Glomerular visceral epithelial cell (primary cell): ENCODE data around the gene YWHAQ.

Experiments used
- DNase-seq: peaks from one replicate; pipeline ENCODE4 v3.0.0-alpha.2; 2016; ENCODE audit errors: extremely low spot score

The YWHAQ gene

GRCh38 chr2:9630736-9631552, at the start of gene YWHAQ:
Gene YWHAQ, minus strand, starts transcription at chr2:9630997. Its CDS starts 545 bp downstream, at chr2:9630452.
- DNase-seq: peak; percentile 98

- DNase-seq: no peak
Measured at GRCh38 chr2:9680082-9680481, 49.3 kb upstream of the YWHAQ start.

GRCh38 chr2:9679218-9679617, 48.4 kb upstream of the YWHAQ start:
- DNase-seq: no peak

DNA sequence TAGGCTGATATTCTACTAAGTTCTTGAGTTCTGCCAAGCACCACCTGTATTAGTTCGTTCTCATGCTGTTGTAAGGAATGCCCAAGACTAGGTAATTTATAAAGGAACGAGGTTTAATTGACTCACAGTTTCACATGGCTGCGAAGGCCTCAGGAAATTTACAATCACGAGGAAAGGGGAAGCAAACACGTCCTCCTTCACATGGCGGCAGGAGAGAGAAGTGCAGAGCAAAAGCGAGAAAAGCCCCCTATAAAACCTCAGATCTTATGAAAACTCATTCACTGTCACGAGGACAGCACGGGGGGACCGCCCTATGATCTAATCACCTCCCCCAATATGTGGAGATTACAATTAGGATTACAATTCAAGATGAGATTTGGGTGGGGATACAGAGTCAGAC, 47.7 kb upstream of the YWHAQ start:
- no peak for DNase-seq

DNA sequence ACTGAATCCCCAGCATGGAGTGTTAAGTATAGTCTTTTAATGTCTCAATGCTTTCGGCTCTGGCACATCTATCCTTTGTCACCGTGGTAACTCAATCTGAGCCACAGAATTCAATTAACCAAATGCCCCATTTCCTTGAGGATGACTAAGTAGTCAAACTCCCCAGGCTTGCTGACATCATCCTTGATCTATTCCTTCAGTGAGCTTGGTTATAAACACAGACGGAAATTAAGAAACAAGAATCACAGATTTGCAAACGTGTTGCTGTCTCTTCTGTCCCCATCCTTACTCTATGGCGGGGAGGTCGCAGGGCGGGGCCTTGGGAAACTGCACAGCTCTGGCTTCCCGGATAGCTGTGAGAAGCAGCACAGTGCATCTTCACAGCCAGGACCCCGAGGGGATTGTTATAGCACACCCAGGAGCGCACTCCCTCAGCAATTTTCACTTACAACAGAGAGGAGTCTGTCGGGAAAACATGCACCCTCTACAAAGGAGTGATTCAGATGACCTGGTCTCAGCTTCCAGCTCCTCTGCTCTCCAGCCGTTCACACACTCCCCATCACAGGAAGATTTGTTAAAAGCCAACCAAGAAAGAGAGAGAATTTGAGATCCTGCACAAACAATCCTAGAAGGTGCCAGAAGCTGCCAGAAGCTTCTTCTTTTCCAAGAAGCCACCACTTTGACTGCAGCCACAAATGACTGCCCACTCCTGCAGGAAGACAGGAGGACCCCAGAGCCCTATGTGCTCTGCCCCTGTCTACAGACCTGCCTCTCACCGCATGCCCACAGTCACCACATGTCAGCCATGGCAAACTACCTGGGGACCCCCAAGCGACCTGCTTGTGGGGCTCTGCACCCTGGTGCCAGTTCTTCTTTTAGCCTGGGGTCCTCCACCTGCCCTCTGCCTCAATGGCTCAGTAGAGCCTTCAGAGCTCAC, 44.9 kb upstream of the YWHAQ start:
- peak; percentile 89 for DNase-seq

DNA sequence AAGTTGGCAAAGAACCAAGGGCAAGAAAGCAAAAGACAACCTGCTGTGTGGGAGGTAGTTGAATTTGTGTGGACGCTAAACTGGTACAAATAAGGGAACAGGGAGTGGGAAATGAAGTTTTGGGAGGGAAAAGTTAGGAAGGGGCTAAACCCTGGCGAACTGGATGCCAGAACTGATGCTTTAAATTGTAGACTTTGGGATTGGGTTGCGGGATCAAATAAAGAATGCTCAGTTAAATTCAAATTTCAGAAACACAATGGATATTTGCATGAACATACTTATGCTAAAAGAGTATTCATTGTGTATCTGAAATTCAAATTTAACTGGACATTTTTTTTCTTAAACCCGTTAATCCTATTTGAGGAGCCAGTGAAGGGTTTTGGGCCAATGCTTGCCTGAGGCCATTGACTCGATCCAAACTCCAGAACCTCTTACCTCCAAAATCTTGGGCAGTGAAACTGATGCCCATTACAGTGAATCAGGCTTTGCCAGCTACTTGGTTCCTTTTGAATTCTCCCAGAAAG, 44.2 kb upstream of the YWHAQ start:
- no peak for DNase-seq

GRCh38 chr2:9673914-9674481, 43.2 kb upstream of the YWHAQ start:
- peak; percentile 14 for DNase-seq

DNA sequence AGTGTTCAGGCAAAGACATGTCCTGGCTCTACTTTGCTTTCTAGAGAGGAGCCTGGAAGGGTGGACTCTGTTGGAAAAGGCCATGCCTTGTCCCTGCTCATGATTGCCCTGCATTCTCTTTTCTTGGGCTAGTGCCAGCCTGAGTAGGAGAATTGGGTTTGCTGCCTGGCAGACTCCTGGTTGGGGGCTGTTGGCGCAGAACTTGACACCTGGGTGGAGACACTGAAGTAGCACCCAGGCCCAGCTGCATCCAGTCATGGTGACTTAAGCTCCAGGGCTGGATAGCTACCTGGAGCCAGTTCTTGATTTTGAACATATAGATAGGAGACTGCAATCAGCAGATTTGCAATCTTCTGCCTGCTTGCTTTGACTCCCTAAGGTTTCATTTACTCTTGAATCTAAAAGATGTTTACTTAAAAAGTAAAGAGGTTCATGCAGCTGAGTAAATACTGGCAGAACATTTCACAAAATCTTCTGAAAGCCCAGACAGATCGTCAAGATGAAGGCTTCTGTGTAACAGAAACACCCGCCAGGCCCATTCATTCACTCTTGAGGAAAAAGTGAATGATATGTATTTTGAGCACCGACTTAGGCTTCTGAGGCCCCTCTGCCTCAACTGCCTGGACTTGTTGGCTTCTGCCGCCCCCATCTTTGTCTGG, 38.0 kb upstream of the YWHAQ start:
- no peak for DNase-seq

DNA sequence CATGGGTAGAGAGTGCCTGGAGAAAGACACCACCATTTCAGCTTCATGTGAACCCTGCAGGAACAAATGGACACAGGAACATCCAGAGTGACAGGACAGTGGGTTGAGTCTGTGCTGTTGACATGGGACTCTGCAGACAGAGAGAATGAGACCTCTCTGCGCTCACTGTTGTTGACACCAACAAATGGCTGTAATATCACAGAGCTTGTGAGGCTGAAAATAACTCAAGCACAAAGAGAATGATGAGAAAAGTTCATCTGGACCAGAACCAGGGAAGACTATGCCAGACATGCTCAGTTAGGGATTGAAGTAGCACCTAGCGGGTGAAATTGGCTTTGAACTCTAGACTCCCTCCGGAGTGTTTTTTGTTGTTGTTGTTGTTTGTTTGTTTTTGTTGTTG, 37.0 kb upstream of the YWHAQ start:
- DNase-seq: no peak

- peak; percentile 52 for DNase-seq
Measured at GRCh38 chr2:9666306-9666705, 35.5 kb upstream of the YWHAQ start.

DNA sequence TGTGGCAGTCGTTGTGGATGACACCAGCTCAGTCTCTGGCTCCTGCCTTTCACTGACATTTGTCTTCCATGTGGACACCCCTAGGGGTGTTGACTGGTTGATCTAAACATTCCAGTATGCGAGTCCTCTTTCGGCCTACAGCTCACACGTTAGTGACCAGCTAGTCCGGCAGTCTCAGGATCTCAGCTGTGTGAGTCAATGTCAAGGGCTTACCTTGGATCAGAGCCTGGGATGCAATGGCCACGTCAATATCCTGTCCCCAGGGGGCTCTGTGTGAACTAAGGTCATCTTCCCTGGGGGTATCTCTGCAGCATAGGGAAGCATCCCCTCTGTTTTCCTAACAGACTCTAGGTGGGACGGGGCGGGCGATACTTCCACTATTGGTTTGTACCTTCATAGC, 35.1 kb upstream of the YWHAQ start:
- DNase-seq: peak; percentile 66

GRCh38 chr2:9664365-9664764, 33.6 kb upstream of the YWHAQ start:
- no peak for DNase-seq

DNA sequence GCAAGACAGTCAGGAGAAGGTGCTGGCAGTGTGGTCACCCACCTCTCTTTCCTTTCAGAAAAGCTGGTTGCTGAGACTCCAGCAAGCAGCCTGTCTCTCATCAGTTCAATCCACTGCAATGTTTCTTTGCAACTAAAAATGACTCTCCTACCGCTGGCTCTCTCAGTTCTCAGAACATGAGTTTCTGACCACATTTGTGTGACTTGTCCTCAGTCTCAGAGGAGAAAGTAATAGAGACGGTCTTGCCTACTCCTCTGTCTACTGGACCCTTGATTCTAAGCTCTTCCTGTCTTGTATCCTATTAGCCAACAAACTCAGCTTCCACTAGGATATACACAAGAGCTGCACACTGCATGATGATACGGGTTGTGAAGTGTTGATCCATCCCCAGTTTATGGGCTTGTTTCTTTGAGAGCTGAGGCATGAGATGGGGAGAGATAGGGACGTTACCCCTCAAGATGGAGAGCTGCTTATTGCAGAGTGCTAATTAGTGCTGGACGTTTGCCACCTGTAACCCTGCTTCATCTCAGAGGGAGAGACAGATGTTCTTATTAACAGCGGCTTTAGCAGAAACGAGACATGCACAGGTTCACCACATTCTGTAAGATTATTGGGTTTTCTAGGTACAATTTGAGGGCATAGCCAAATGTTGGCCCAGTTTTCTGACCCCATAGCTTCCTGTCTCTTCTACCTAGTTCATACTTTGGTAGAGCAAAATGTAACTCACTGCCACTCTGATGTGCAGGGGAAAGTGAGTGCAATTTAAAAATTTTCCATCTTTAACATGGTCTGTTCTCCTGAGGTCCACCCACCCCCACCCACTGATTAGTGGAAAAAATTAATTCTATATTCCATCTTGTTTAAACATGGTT, 32.4 kb upstream of the YWHAQ start:
- no peak for DNase-seq

- no peak for DNase-seq
Measured at GRCh38 chr2:9661261-9661660, 30.5 kb upstream of the YWHAQ start.

DNA sequence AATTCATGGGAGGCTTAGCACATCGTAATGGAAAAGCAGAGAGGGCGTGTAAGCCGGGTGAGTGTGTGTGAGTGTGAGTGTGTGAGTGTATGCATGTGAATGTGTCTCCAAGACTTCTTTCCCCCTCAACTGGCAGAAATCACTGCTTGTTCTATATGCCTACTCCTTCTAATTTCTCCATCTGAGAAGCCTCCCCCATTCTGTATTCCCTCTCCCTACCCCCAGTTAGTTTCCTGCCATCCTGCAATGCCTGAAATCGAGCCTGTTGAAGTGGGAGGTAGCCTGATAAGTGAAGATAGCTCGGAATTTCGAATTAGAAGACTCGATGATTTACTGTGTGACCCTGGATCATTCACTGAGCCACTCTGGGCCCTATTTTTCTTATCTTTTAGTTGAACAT, 30.0 kb upstream of the YWHAQ start:
- DNase-seq: no peak

GRCh38 chr2:9660154-9660553, 29.4 kb upstream of the YWHAQ start:
- no peak for DNase-seq

- DNase-seq: peak; percentile 82
Measured at GRCh38 chr2:9658972-9659371, 28.2 kb upstream of the YWHAQ start.

DNA sequence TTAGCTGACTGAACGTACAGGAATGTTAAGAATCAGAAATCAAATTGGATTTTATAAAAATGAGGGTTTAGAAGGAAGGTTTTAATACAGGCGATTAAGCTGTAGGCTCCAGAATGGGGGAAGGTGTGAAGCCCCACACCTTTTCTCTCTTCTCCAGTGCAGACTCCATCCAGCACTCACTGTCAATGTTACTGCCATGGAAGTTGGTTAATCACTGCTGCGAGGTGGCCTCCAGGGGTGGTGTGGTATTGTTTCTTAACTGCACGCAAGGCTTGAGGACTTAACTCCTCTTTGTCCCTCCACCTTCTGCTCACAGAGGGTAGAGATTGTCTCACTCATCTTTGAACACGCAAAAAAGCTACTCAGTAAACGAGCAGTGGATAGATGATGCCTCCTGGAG, 26.9 kb upstream of the YWHAQ start:
- DNase-seq: no peak

- no peak for DNase-seq
Measured at GRCh38 chr2:9657083-9657482, 26.3 kb upstream of the YWHAQ start.

DNA sequence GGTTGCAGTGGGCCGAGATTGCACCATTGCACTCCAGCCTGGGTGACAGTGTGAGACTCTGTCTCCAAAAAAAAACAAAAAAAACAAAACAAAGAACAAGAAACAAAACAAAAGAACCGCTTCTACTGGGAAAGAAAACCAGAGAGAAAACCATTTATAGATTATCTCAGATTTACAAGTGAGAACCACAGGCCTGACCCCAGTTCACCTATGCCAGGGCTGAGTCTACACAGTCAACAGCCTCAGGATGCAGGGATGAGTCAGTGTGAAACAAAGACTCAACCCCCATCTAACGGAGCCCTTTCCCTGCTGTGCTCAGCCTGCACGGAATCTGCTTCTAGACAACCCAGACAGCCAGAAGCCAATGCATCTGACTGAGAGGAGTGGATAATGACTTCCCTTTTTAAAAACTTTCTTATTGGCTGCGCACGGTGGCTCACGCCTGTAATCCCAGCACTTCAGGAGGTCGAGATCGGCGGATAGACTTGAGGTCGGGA, 25.5 kb upstream of the YWHAQ start:
- DNase-seq: peak; percentile 84
